Mesenchymal stem cell (in vitro differentiated cells and primary cell): ENCODE data around the gene ZFYVE1. TPM values are rescaled to one million over a fixed set of nuclear protein-coding genes. Genes with fewer than 3 reads are reported as not detected.
A peak's percentile ranks its signal among the peaks of the same experiment; 100 is the strongest.

ENCODE experiments used
- DNase-seq: peaks from one replicate; pipeline ENCODE4 v3.0.0-alpha.2; 2013
- H2AFZ ChIP-seq: one replicate; pipeline ENCODE4 v1.6.1; 2013; ENCODE audit warnings: low read depth, mild to moderate bottlenecking, control low read depth, inconsistent platforms, low read length, moderate library complexity
- H2AK5ac ChIP-seq: 2 replicates; pipeline ENCODE4 v1.6.1; 2013; ENCODE audit warnings: low read length, moderate library complexity, mild to moderate bottlenecking, inconsistent platforms; ENCODE audit not compliant: severe bottlenecking
- H2BK120ac ChIP-seq: one replicate; pipeline ENCODE4 v1.6.1; 2013; ENCODE audit warnings: low read depth, mild to moderate bottlenecking, inconsistent platforms, low read length, moderate library complexity
- H2BK12ac ChIP-seq, 2 experiments: one replicate each; pipeline ENCODE4 v1.6.1; 2013; ENCODE audit warnings: inconsistent platforms in 2 of 2, low read length in 2 of 2, mild to moderate bottlenecking in 2 of 2, moderate library complexity in 2 of 2, control low read depth in 1 of 2
- H2BK15ac ChIP-seq: one replicate; pipeline ENCODE4 v1.6.1; 2013; ENCODE audit warnings: mild to moderate bottlenecking, low read depth, inconsistent platforms; ENCODE audit not compliant: poor library complexity, severe bottlenecking
- H2BK5ac ChIP-seq: 2 replicates; pipeline ENCODE4 v1.6.1; 2013; ENCODE audit warnings: low read depth, mild to moderate bottlenecking, low read length, control low read depth, inconsistent platforms; ENCODE audit not compliant: poor library complexity, severe bottlenecking
- H3K14ac ChIP-seq, 2 experiments: one replicate each; pipeline ENCODE4 v1.6.1; 2013; ENCODE audit warnings: inconsistent platforms in 2 of 2, low read length in 2 of 2, control low read depth in 1 of 2, mild to moderate bottlenecking in 1 of 2, moderate library complexity in 1 of 2
- H3K18ac ChIP-seq, 2 experiments: one replicate each; pipeline ENCODE4 v1.6.1; 2013; ENCODE audit warnings: inconsistent platforms in 2 of 2, low read length in 2 of 2, control low read depth in 1 of 2, low read depth in 1 of 2, mild to moderate bottlenecking in 1 of 2
- H3K23ac ChIP-seq, 2 experiments: one replicate each; pipeline ENCODE4 v1.6.1; 2013; ENCODE audit warnings: inconsistent platforms in 2 of 2, low read length in 2 of 2, mild to moderate bottlenecking in 2 of 2, moderate library complexity in 2 of 2, control low read depth in 1 of 2
- H3K27ac ChIP-seq: 2 replicates; pipeline ENCODE4 v1.5.1; 2013; ENCODE audit warnings: mild to moderate bottlenecking, moderate library complexity, low read length, control low read depth, inconsistent platforms; ENCODE audit not compliant: poor library complexity, severe bottlenecking
- H3K27me3 ChIP-seq, 2 experiments: 2 replicates each; pipeline versions ENCODE4 v1.6.1 to v1.7.0; 2013; ENCODE audit warnings: low read length in 2 of 2, mild to moderate bottlenecking in 2 of 2, moderate library complexity in 2 of 2, control low read depth in 1 of 2, inconsistent platforms in 1 of 2; ENCODE audit not compliant: control insufficient read depth in 1 of 2, insufficient read depth in 1 of 2
- H3K36me3 ChIP-seq, 2 experiments: 2 replicates each; pipeline versions ENCODE4 v1.6.1 to v1.7.0; 2013; ENCODE audit warnings: low read length in 2 of 2, control low read depth in 1 of 2, inconsistent platforms in 1 of 2, low read depth in 1 of 2, mild to moderate bottlenecking in 1 of 2; ENCODE audit not compliant: insufficient read depth in 2 of 2, control insufficient read depth in 1 of 2
- H3K4ac ChIP-seq, 2 experiments: one replicate each; pipeline ENCODE4 v1.6.1; 2013; ENCODE audit warnings: inconsistent platforms in 2 of 2, low read length in 2 of 2, mild to moderate bottlenecking in 2 of 2, moderate library complexity in 2 of 2, control low read depth in 1 of 2, low read depth in 1 of 2
- H3K4me1 ChIP-seq: 2 replicates; pipeline ENCODE4 v1.6.1; 2013; ENCODE audit warnings: low read depth, low read length, control low read depth; ENCODE audit not compliant: control insufficient read depth, insufficient read depth
- H3K4me2 ChIP-seq: 2 replicates; pipeline ENCODE4 v1.6.1; 2013; ENCODE audit warnings: low read length, mild to moderate bottlenecking, inconsistent platforms; ENCODE audit not compliant: poor library complexity, severe bottlenecking
- H3K4me3 ChIP-seq, 2 experiments: 2 replicates each; pipeline versions ENCODE4 v1.5.1 to v1.7.0; 2013; ENCODE audit warnings: low read length in 2 of 2, mild to moderate bottlenecking in 2 of 2, control low read depth in 1 of 2, low read depth in 1 of 2; ENCODE audit not compliant: insufficient read depth in 1 of 2
- H3K79me1 ChIP-seq: replicated peaks from 2 replicates; pipeline ENCODE4 v1.6.1; 2013; ENCODE audit warnings: mild to moderate bottlenecking, control low read depth, low read length, inconsistent platforms; ENCODE audit not compliant: poor library complexity, severe bottlenecking
- H3K9ac ChIP-seq: 2 replicates; pipeline ENCODE4 v1.7.0; 2013; ENCODE audit warnings: mild to moderate bottlenecking, low read length, moderate library complexity
- H3K9me3 ChIP-seq: 2 replicates; pipeline ENCODE4 v1.7.0; 2013; ENCODE audit warnings: mild to moderate bottlenecking, low read length; ENCODE audit not compliant: control insufficient read depth
- H4K8ac ChIP-seq: one replicate; pipeline ENCODE4 v1.6.1; 2013; ENCODE audit warnings: inconsistent platforms, mild to moderate bottlenecking, low read length, moderate library complexity
- H4K91ac ChIP-seq: one replicate; pipeline ENCODE4 v1.6.1; 2013; ENCODE audit warnings: mild to moderate bottlenecking, low read length, inconsistent platforms
- WGBS: methylation state at CpG from one replicate; pipeline ENCODE4 v1.1.7; 2013; ENCODE audit warnings: mixed read lengths; 5-methylcytosine and 5-hydroxymethylcytosine counted together
- polyA plus RNA-seq, 2 experiments: library from polyadenylated mRNA; stranded (reverse); fragments of 200-250 nt; gene quantifications; one replicate each; pipeline ENCODE4 v1.2.3, GENCODE V29; 2013

The ZFYVE1 gene
- 16.3 TPM for polyA plus RNA-seq (2013, experiment 1 of 2)
- polyA plus RNA-seq (2013, experiment 2 of 2) = 16.7 TPM

GRCh38 chr14:73026845-73027542 is at the start of gene ZFYVE1:
TSS of gene ZFYVE1 (minus strand) at chr14:73027106. CDS start at chr14:73024508, 2,598 bp downstream.
- no peak within 1 kb of the TSS for H2AFZ ChIP-seq
- no peaks in the 10 kb centered on the region for H3K9me3 ChIP-seq
- no peak within 1 kb of the TSS for H2AK5ac ChIP-seq
- H2BK15ac ChIP-seq = peak within 1 kb of the TSS; percentile 80
- no peak within 1 kb of the TSS for H2BK5ac ChIP-seq
- 0% methylated on average over 26 of the region's 42 CpGs for WGBS
- H3K27me3 ChIP-seq = no peaks in the 10 kb centered on the region
- H3K4me3 ChIP-seq = peak within 1 kb of the TSS; percentile 87 to 96
- H3K79me1 ChIP-seq = peaks cover 7% of the 10 kb centered on the region
- H3K23ac ChIP-seq = no peak within 1 kb of the TSS
- H3K14ac ChIP-seq = no peak within 1 kb of the TSS
- H3K4ac ChIP-seq = peak within 1 kb of the TSS in 1 of 2 experiments; percentile 84
- H3K4me1 ChIP-seq = peaks cover 8% of the 10 kb centered on the region
- no peak within 1 kb of the TSS for H3K27ac ChIP-seq
- peak within 1 kb of the TSS; percentile 97 for H3K9ac ChIP-seq
- H3K18ac ChIP-seq = peak within 1 kb of the TSS; percentile 74 to 91
- H4K91ac ChIP-seq = peak within 1 kb of the TSS; percentile 83
- H3K4me2 ChIP-seq = peak within 1 kb of the TSS; percentile 87
- H4K8ac ChIP-seq = peak within 1 kb of the TSS; percentile 77
- no peak within 1 kb of the TSS for H2BK12ac ChIP-seq
- peak; percentile 99 for DNase-seq
- H3K36me3 ChIP-seq = peaks cover 4 to 23% of the 10 kb centered on the region in 2 experiments
- peak within 1 kb of the TSS; percentile 49 for H2BK120ac ChIP-seq

GRCh38 chr14:73069585-73069984 is 42.7 kb upstream of the ZFYVE1 start:
- no peak overlapping the region for H3K4ac ChIP-seq
- H2BK120ac ChIP-seq = no peak overlapping the region
- no peak overlapping the region for H4K91ac ChIP-seq
- no peak overlapping the region for H2AK5ac ChIP-seq
- H3K14ac ChIP-seq = no peak overlapping the region
- H3K18ac ChIP-seq = no peak overlapping the region
- H2AFZ ChIP-seq = no peak overlapping the region
- no peak overlapping the region for H3K4me3 ChIP-seq
- H3K27ac ChIP-seq = no peak overlapping the region
- no peak overlapping the region for H3K9ac ChIP-seq
- no peak for DNase-seq
- H2BK12ac ChIP-seq = no peak overlapping the region
- H3K36me3 ChIP-seq = peaks cover 38 to 56% of the 10 kb centered on the region in 2 experiments
- WGBS = 100% methylated on average over 4 of the region's 4 CpGs
- H3K27me3 ChIP-seq = no peaks in the 10 kb centered on the region
- no peak overlapping the region for H2BK15ac ChIP-seq
- peaks cover 3% of the 10 kb centered on the region for H3K4me1 ChIP-seq
- H3K4me2 ChIP-seq = no peak overlapping the region
- H3K9me3 ChIP-seq = no peaks in the 10 kb centered on the region
- H4K8ac ChIP-seq = no peak overlapping the region
- H3K23ac ChIP-seq = no peak overlapping the region
- H3K79me1 ChIP-seq = no peaks in the 10 kb centered on the region
- H2BK5ac ChIP-seq = no peak overlapping the region

GRCh38 chr14:73058922-73059673 is 32.2 kb upstream of the ZFYVE1 start:
- Histone ChIP-seq H3K9me3 (no peaks in the 10 kb centered on the region), H3K9ac (peak overlapping the region; percentile 99), H3K18ac (peak overlapping the region; percentile 67 to 79), H2BK5ac (no peak overlapping the region), H3K4ac (peak overlapping the region; percentile 82 to 84), H3K36me3 (peaks cover 3 to 8% of the 10 kb centered on the region in 2 experiments), H4K91ac (peak overlapping the region; percentile 78), H3K79me1 (peaks cover 1% of the 10 kb centered on the region), H2AK5ac (peak overlapping the region; percentile 45), H3K4me1 (peaks cover 9% of the 10 kb centered on the region), H3K27ac (peak overlapping the region; percentile 94), H4K8ac (peak overlapping the region; percentile 36), H2BK12ac (no peak overlapping the region), H2BK15ac (no peak overlapping the region), H3K23ac (peak overlapping the region in 1 of 2 experiments; percentile 74), H3K14ac (no peak overlapping the region), H3K27me3 (no peaks in the 10 kb centered on the region), H3K4me2 (peak overlapping the region; percentile 76), H2AFZ (no peak overlapping the region), H2BK120ac (peak overlapping the region; percentile 51), H3K4me3 (peak overlapping the region; percentile 69 to 94)
- DNase-seq = peak; percentile 63
- under 1% methylated on average over 25 of the region's 27 CpGs for whole genome bisulfite sequencing
